K562 (cell line): Measurements from ENCODE around the gene BNC2. TPM values are rescaled to one million over a fixed set of nuclear protein-coding genes. Genes with fewer than 3 reads are reported as not detected.

Experiments
- ATAC-seq: fragments of 200-7000 bp; cut with Tn5 transposase; 3 replicates; pipeline ENCODE4 v1.9.1; 2020; ENCODE audit warnings: moderate library complexity
- BruUV-seq: library from RNA; stranded (reverse); fragments of 400-500 nt; replicated peaks from 2 replicates; lab custom pipeline; 2021; lab: Mats Ljungman, UMichigan
- CTCF ChIA-PET: fragments of 300-600 bp; formaldehyde crosslinking; extraction: SDS; loops from one replicate; lab custom pipeline; 2021; ENCODE audit warnings: low intra/inter-chr PET ratio; lab: Yijun Ruan, JAX
- POLR2A ChIA-PET: fragments of 300-600, 350-650 bp; sonication (Branson Sonifier 250); formaldehyde crosslinking; extraction: SDS; loops from one replicate; lab custom pipeline; 2021; ENCODE audit warnings: antibody characterized with exemption, inconsistent platforms; lab: Yijun Ruan, JAX
- DNase-seq, 4 experiments: peaks; one replicate each; pipeline versions ENCODE4 v3.0.0 to v3.0.0-alpha.2; 2011 to 2018; ENCODE audit warnings: low spot score in 3 of 4, mixed read lengths in 3 of 4; ENCODE audit errors: extremely low read depth in 1 of 4
- FAIRE-seq: peaks from 2 replicates; lab custom pipeline; 2011; peaks lifted over from hg19 to GRCh38; lab: Jason Lieb, UNC
- H2AFZ ChIP-seq: 2 replicates; pipeline ENCODE4 v1.6.0; 2011; ENCODE audit warnings: low read depth, low read length, control low read depth, inconsistent platforms
- H3K27ac ChIP-seq: fragments of 200-600 bp; 3 replicates; pipeline ENCODE4 v1.8.0; 2011; ENCODE audit warnings: low read depth, mild to moderate bottlenecking, control low read depth, inconsistent platforms, low read length, moderate library complexity, mixed read lengths; ENCODE audit errors: extremely low read depth
- H3K27me3 ChIP-seq, 2 experiments: fragments of 300-600 bp in 1 of 2; 2 replicates in 1 of 2; 3 replicates in 1 of 2; pipeline versions ENCODE4 v1.6.0 to v1.8.0; 2011; ENCODE audit warnings: inconsistent platforms in 2 of 2, low read length in 2 of 2, mild to moderate bottlenecking in 1 of 2, mixed read lengths in 1 of 2, moderate library complexity in 1 of 2; ENCODE audit not compliant: control insufficient read depth in 2 of 2, insufficient read depth in 2 of 2
- H3K36me3 ChIP-seq: fragments of 300-600 bp; 3 replicates; pipeline ENCODE4 v1.8.0; 2011; ENCODE audit warnings: mild to moderate bottlenecking, low read length, inconsistent platforms; ENCODE audit not compliant: control insufficient read depth, insufficient read depth
- H3K4me1 ChIP-seq, 2 experiments: fragments of 200-600 bp in 1 of 2; replicated peaks in 1 of 2; 2 replicates in 1 of 2; 3 replicates in 1 of 2; pipeline versions ENCODE4 v1.5.1 to v1.8.0; 2011; ENCODE audit warnings: inconsistent platforms in 2 of 2, low read length in 2 of 2, mild to moderate bottlenecking in 1 of 2, mixed read lengths in 1 of 2, moderate library complexity in 1 of 2; ENCODE audit not compliant: control insufficient read depth in 2 of 2, insufficient read depth in 2 of 2
- H3K4me2 ChIP-seq: 2 replicates; pipeline ENCODE4 v1.6.1; 2011; ENCODE audit warnings: low read length, control low read depth, inconsistent platforms, mixed read lengths; ENCODE audit not compliant: insufficient read depth
- H3K4me3 ChIP-seq: fragments of 200-600 bp; sonication (generic), shearing (Covaris generic); 2 replicates; pipeline ENCODE4 v1.5.1; 2016; ENCODE audit warnings: control low read depth, inconsistent platforms
- H3K79me2 ChIP-seq: fragments of 200-600 bp; 3 replicates; pipeline ENCODE4 v1.8.0; 2011; ENCODE audit warnings: low read length, inconsistent platforms; ENCODE audit not compliant: control insufficient read depth, insufficient read depth
- H3K9ac ChIP-seq, 2 experiments: 2 replicates each; pipeline versions ENCODE4 v1.6.0 to v1.6.1; 2011; ENCODE audit warnings: low read depth in 2 of 2, low read length in 2 of 2, control low read depth in 1 of 2, inconsistent platforms in 1 of 2, mild to moderate bottlenecking in 1 of 2, mixed read lengths in 1 of 2; ENCODE audit not compliant: insufficient read depth in 1 of 2
- H3K9me1 ChIP-seq: one replicate; pipeline ENCODE4 v1.6.0; 2011; ENCODE audit warnings: inconsistent platforms, mild to moderate bottlenecking, low read length, moderate library complexity; ENCODE audit not compliant: control insufficient read depth, insufficient read depth
- H3K9me3 ChIP-seq: replicated peaks from 2 replicates; pipeline ENCODE4 v1.5.1; 2011; ENCODE audit warnings: low read depth, low read length, inconsistent platforms; ENCODE audit not compliant: control insufficient read depth, insufficient read depth
- H4K20me1 ChIP-seq: replicated peaks from 2 replicates; pipeline ENCODE4 v1.6.1; 2011; ENCODE audit warnings: low read length, inconsistent platforms, mixed read lengths; ENCODE audit not compliant: control insufficient read depth, insufficient read depth
- HNRNPL ChIP-seq: fragments of 200-400 bp; formaldehyde crosslinking; IDR thresholded peaks from 2 replicates; pipeline ENCODE4 v1.6.1; 2017; ENCODE audit warnings: low read depth, mild to moderate bottlenecking, low read length
- SRSF3 ChIP-seq: fragments of 200-400 bp; formaldehyde crosslinking; IDR thresholded peaks from 2 replicates; pipeline ENCODE4 v1.6.1; 2016; ENCODE audit warnings: mild to moderate bottlenecking, low read length, moderate library complexity; ENCODE audit not compliant: insufficient read depth
- ZHX1 ChIP-seq: fragments of 150-350 bp; conservative IDR thresholded peaks from 2 replicates; pipeline ENCODE4 v1.6.1; 2014; ENCODE audit warnings: low read length
- ZNF121 ChIP-seq: sonication (generic); formaldehyde crosslinking; conservative IDR thresholded peaks from 2 replicates; pipeline ENCODE4 v1.8.0; 2022; ENCODE audit warnings: missing genetic modification reagents
- WGBS: fragments of 100-300 bp; shearing (Covaris generic); methylation state at CpG from one replicate; pipeline ENCODE4 v1.1.6; 2016; ENCODE audit warnings: low coverage, mixed read lengths; ENCODE audit not compliant: insufficient coverage; ENCODE audit errors: missing lambda C conversion rate; 5-methylcytosine and 5-hydroxymethylcytosine counted together
- in situ Hi-C: fragments of 300-500 bp; cut with MboI; formaldehyde crosslinking; loops from 4 replicates; pipeline ENCODE4 v1.15.0; 2018; ENCODE audit warnings: inconsistent platforms, mixed read lengths
- intact Hi-C: fragments of 100-400 bp; cut with micrococcal nuclease; formaldehyde crosslinking; loops from 2 replicates; pipeline ENCODE4 v1.14.2; 2022
- polyA plus RNA-seq, 8 experiments: library from polyadenylated mRNA; depleted of rRNA in 4 of 8; stranded (reverse) in 5 of 8; unstranded in 3 of 8; fragments of >200 nt; fragmentation: Nextera tagmentation in 2 of 8; fragmentation: Illumina TruSeq in 1 of 8; extraction: Ambion mirVana in 2 of 8; extraction: Trizol in 1 of 8; gene quantifications; 2 replicates each; pipeline versions ENCODE4 v1.2.1 to v1.2.3, GENCODE V29; 2011 to 2014; ENCODE audit warnings: inconsistent platforms in 1 of 8, missing spikeins in 1 of 8
- total RNA-seq, 7 experiments: library from RNA; depleted of rRNA in 6 of 7; stranded (reverse); fragments of >200 nt in 6 of 7; fragmentation: Illumina TruSeq in 2 of 7; extraction: Trizol in 2 of 7; gene quantifications; 2 replicates each; pipeline versions ENCODE4 v1.2.1 to v1.2.3, GENCODE V29; 2011 to 2021; ENCODE audit warnings: low replicate concordance in 1 of 7

BNC2 gene
- total and polyA plus RNA-seq, 9 of the 15 experiments (the other 6 are each of a cell fraction or from before 2014, with no cell fraction given), result not detected

DNA sequence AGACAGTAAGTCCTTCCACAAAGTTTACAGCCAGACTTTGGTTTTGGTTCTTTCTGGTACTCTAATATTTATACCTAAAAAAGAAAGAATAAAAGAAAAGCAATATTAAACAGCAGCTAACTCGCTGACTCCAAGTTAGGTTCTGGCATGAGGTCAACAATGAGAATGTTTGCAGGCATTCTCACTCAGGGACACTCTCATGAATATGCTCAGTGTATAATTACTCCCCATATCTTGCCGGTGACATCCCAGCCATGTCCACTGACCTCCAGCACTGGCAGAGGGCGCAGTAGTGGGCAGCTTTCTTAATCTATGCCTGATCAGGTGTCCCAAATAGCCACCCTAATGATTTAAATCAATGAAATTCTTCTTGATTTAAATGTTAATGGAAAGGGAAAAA lies 151.5 kb downstream of the BNC2 start:
- Histone ChIP-seq H3K9me3 (no peaks in the 10 kb centered on the region), H3K36me3 (no peaks in the 10 kb centered on the region), H3K79me2 (no peaks in the 10 kb centered on the region), H3K4me3 (no peak overlapping the region), H3K9me1 (no peaks in the 10 kb centered on the region), H3K4me2 (no peak overlapping the region), H4K20me1 (no peaks in the 10 kb centered on the region), H3K27me3 (no peaks in the 10 kb centered on the region), H2AFZ (no peak overlapping the region), H3K9ac (no peak overlapping the region), H3K4me1 (no peaks in the 10 kb centered on the region), H3K27ac (no peak overlapping the region)
- intact Hi-C loops, result no loop called here
- CTCF ChIA-PET, result no interaction called here
- no peak for TF ChIP-seq SRSF3
- TF ChIP-seq ZNF121, result no peak
- no peak for TF ChIP-seq HNRNPL
- no peak for TF ChIP-seq ZHX1
- 0% methylated on average over 3 of the region's 3 CpGs for WGBS
- no peak for FAIRE-seq
- ATAC-seq, result no peak
- in situ Hi-C loops, result no loop called here
- BruUV-seq, result no TSS peak
- POLR2A ChIA-PET, result no interaction called here
- no peak for DNase-seq
